Stimulated activated CD8-positive, alpha-beta memory T cell treated with anti-CD3 and anti-CD28 coated beads, Interleukin-4, amount 100 ng/mL, for 4 hours (primary cell): ENCODE measurements around the gene RAD51B.
"Not testable (repeated sequence)": the region's sequence is repeated elsewhere in the genome, so short reads cannot be mapped to it uniquely, and the experiment has no call there.

Experiments used
- DNase-seq, 2 donors: peaks; one replicate each; pipeline ENCODE4 v3.0.0-alpha.2; 2020; ENCODE audit warnings: low read depth in 2 of 2, low spot score in 1 of 2

Gene RAD51B

GRCh38 chr14:68018598-68018997 is 199.0 kb downstream of the RAD51B start:
- no peak for DNase-seq

DNA sequence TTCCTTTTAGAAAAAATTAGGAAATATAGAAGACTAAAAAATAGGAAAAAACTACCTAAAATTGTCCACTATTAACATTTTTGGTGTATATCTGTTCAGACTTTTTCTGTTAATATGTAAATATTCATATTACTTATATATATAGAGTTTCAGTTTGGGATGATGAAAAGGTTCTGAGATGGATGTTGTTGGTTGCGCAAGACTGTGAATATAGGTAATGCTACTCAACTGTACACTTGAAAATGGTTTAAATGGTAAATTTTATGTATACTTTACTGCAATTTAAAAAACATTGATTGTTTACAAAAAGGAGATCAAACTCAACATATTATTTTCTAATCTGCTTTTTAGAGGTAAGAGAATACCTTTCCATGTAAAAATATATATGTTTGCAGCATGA is 200.9 kb downstream of the RAD51B start:
- DNase-seq: no peak

DNA sequence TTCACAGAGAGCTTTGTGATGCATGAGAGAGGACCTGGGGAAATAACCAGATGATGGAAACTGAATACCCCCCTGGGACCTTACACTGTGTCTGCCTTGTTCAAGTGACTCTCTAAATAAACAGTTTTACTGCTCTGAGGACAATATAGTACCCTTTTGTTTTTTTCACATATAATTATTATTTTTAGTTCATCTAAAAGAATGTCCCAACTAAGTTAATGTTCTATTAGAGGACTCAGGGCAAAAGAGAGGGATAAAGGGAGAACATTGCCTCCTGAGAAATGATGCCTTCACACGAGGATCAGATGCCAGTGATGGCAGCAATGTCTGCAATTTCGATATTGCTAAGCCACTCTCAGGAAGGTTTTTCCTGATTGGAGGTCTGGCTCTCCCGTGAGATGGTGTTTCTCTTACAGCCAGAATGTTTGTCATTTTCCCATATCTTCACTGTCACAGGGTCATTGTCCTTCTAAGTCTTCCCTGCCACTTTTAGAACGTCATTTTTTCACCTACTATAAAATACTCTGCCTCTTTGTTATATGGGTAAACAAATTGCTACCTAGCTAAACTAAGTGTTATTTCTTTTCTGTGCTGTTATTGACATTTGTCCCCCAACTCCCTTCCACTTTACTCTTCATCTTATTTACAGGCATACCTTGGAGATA is 201.6 kb downstream of the RAD51B start:
- no peak for DNase-seq

GRCh38 chr14:68027276-68027675 is 207.7 kb downstream of the RAD51B start:
- no peak for DNase-seq

GRCh38 chr14:68028075-68028474 is 208.5 kb downstream of the RAD51B start:
- no peak for DNase-seq

DNA sequence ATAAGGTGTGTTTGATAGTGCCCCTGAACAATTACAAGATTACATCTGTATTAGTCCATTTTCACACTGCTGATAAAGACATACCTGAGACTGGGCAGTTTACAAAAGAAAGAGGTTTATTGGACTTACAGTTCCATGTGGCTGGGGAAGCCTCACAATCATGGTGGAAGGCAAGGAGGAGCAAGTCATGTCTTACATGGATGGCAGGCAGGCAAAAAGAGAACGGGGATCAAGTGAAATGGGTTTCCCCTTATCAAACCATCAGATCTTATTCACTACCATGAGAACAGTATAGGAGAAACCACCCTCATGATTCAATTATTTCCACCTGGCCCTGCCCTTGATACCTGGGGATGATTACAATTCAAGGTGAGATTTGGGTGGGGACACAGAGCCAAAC is 211.4 kb downstream of the RAD51B start:
- DNase-seq: not testable (repeated sequence)

- DNase-seq: no peak
These were observed 212.6 kb downstream of the RAD51B start for GRCh38 chr14:68032154-68032553.

GRCh38 chr14:68033336-68033932 is 213.9 kb downstream of the RAD51B start:
- no peak for DNase-seq

- DNase-seq: no peak
These were observed 215.3 kb downstream of the RAD51B start for GRCh38 chr14:68034896-68035295.

- no peak for DNase-seq
These were observed 216.6 kb downstream of the RAD51B start for GRCh38 chr14:68036202-68036601.

- DNase-seq: no peak
These were observed 220.0 kb downstream of the RAD51B start for GRCh38 chr14:68039593-68039992.

- no peak for DNase-seq
These were observed 221.2 kb downstream of the RAD51B start for GRCh38 chr14:68040633-68041369.

DNA sequence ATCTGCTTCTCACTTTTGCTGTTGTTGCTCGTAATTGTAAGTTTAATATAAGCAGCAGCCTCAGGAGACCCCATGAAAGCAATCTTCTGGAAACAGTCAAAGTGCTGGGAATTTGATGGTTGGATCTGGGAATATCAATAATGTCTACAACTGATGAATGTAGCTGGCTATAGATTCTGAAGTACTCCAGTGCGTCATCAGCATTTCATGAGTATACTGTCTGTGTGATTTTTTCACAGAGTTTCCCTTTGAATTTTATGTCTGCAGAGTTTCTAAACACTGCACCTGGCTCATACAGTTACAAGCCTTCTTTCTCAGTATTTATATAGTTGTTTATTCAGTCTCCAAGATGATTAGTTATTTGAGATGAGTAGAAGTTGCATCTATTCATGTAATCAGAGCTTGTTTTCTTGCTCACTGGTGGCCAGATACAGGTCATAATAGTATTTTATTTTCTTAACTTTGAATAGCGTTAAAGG is 222.3 kb downstream of the RAD51B start:
- DNase-seq: no peak

DNA sequence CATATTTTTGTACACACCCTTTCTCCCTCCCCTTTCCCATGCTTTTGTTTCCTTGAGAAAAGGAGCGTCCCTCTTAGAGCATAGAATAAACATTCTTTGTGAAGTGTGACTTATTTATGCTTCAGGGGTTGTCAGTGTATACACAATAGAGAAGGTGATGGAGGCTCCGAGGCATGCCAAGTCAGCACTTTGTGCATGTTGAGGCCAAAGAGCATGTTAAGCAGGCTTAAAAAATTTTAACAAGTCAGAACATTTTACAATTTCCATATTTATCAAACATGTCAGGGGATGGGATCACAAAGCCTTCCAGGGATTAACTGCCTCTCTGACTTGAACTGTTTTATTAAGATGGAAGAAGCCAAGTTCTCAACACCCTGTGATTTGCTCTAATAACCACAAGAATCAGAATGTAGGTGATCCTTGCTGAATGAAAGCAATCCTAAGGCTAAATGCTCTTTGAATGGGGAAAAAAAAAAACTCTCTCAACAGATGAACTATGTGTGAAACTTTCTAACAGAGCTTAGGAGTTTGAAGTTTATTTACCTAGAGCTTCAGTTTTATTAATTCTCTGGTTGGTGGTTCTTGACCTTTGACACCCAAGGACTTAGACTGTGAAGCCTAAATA is 223.1 kb downstream of the RAD51B start:
- DNase-seq: no peak

- DNase-seq: no peak
These were observed 224.2 kb downstream of the RAD51B start for GRCh38 chr14:68043752-68044151.

DNA sequence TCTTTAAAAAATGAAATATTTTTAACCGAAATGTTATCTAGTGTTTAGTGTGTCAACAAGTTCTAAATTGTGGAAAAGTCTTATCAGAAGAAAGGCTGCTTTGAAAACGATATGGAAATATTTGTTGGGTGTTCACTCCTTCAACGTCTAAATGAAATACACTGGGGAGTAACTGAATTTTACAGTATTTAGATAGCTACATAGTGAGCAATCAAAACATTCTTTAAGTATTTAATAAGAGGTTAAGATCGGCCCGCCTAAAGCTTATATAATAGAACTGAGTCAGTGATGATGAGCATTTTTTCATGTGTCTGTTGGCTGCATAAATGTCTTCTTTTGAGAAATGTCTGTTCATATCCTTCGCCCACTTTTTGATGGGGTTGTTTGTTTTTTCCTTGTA is 228.3 kb downstream of the RAD51B start:
- no peak for DNase-seq

GRCh38 chr14:68048815-68049214 is 229.2 kb downstream of the RAD51B start:
- DNase-seq: not testable (repeated sequence)

DNA sequence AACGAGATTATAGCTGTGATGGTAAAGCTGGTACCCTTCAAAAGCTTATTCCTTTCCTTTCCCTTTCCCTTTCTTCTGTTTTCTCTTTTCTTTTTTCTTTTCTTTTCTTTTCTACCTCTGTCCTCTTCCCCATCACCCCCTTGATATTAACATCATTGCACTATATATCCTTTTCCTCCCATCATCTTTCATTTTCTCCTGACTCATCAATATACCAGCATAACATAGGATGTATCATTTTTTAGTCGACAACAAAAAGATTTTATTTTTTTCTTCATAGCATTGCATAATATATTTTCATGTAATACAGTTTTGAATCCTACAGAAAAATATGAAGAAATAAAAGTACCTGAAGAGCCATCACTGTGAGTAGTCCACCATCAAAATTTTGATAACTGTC is 230.6 kb downstream of the RAD51B start:
- DNase-seq: no peak

DNA sequence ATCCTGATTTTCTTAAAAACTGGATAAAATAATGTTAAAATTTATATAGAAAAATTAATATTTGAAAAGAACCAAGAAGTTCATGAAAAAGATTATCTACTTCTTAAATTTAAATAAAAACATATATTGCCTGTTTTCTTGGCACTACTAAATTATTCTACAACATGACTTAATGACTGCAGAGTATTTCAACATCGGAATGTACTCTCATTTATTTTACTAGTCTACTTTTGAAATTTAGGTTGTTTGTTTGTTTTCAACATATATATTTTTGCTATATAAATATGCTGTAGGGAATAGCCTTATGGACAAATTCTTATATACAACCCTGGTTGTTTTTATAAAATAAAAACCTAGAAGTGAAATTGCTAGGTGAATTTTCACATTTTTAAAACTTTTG is 231.6 kb downstream of the RAD51B start:
- DNase-seq: no peak

- no peak for DNase-seq
These were observed 240.6 kb downstream of the RAD51B start for GRCh38 chr14:68060198-68060597.

- no peak for DNase-seq
These were observed 243.1 kb downstream of the RAD51B start for GRCh38 chr14:68062651-68063050.

DNA sequence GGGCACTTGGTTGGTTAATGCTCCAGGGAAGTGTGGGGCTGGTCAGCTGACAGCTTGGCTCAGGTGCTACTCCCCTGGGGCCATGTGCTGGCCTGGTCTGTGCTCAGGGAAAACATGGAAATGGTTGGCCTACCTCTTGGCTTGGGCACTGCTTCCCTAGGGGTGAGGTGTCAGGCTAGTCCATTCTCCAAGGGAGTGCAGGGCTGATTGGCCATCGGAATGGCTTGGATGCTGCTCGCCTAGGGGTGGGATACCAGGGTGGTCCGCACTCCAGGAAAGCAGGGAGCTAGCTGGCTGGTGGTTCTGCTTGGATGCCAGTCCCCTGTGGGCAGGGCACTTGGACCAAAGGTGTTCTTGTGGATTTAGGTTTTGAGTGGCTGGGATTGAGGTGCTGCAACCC is 245.7 kb downstream of the RAD51B start:
- no peak for DNase-seq
